Panc1 (cell line): ENCODE results near the gene METRN. TPM values are rescaled to one million over a fixed set of nuclear protein-coding genes. Genes with fewer than 3 reads are reported as not detected.
A peak's percentile ranks its signal among the peaks of the same experiment; 100 is the strongest.

Experiments
- ATAC-seq: fragments of 200-7000 bp; cut with Tn5 transposase; 2 replicates; pipeline ENCODE4 v1.9.1; 2020; ENCODE audit warnings: mild to moderate bottlenecking, moderate library complexity
- BruUV-seq: library from RNA; stranded (reverse); fragments of 400-500 nt; replicated peaks from 2 replicates; lab custom pipeline; 2021; lab: Mats Ljungman, UMichigan
- CTCF ChIA-PET: fragments of 300-600 bp; sonication (Branson Sonifier 250); formaldehyde crosslinking; loops from one replicate; lab custom pipeline; 2022; ENCODE audit warnings: antibody characterized with exemption; lab: Charles Lee
- POLR2A ChIA-PET: fragments of 300-600 bp; sonication (Branson Sonifier 250); formaldehyde crosslinking; loops from one replicate; lab custom pipeline; 2022; ENCODE audit warnings: antibody characterized with exemption; lab: Charles Lee
- DNase-seq: peaks from one replicate; pipeline ENCODE4 v3.0.0-alpha.2; 2010; ENCODE audit warnings: low read depth, low spot score
- H3K27ac ChIP-seq: 2 replicates; pipeline ENCODE4 v1.5.1; 2011; ENCODE audit warnings: mild to moderate bottlenecking, low read length, inconsistent platforms
- H3K27me3 ChIP-seq: fragments of 200-500 bp; sonication (Bioruptor generic); 2 replicates; pipeline ENCODE4 v1.6.0; 2014; ENCODE audit warnings: low read length, inconsistent platforms; ENCODE audit not compliant: control insufficient read depth, insufficient read depth
- H3K36me3 ChIP-seq: fragments of 200-500 bp; sonication (Bioruptor generic); 2 replicates; pipeline ENCODE4 v1.5.1; 2014; ENCODE audit warnings: inconsistent platforms, mild to moderate bottlenecking, low read length, moderate library complexity; ENCODE audit not compliant: control insufficient read depth, insufficient read depth
- H3K4me1 ChIP-seq: 2 replicates; pipeline ENCODE4 v1.5.1; 2011; ENCODE audit warnings: inconsistent platforms, mild to moderate bottlenecking, low read length, moderate library complexity; ENCODE audit not compliant: control insufficient read depth, insufficient read depth
- H3K4me3 ChIP-seq, 2 experiments: 2 replicates each; pipeline ENCODE4 v1.5.1; 2011 to 2012; ENCODE audit warnings: low read depth in 2 of 2, low read length in 2 of 2, mild to moderate bottlenecking in 2 of 2, inconsistent platforms in 1 of 2, moderate library complexity in 1 of 2
- H3K9me3 ChIP-seq: fragments of 200-500 bp; sonication (Bioruptor generic); 2 replicates; pipeline ENCODE4 v1.5.1; 2014; ENCODE audit warnings: low read depth, mild to moderate bottlenecking, inconsistent platforms, low read length, moderate library complexity; ENCODE audit not compliant: control insufficient read depth, insufficient read depth
- CTCF ChIP-seq: fragments of 450-650 bp; IDR thresholded peaks from 2 replicates; pipeline ENCODE4 v1.5.1; 2017; ENCODE audit warnings: mild to moderate bottlenecking
- POLR2AphosphoS5 ChIP-seq: IDR thresholded peaks from 2 replicates; pipeline ENCODE4 v1.6.1; 2012; ENCODE audit warnings: mild to moderate bottlenecking, low read depth, low read length, moderate library complexity
- SIN3A ChIP-seq: IDR thresholded peaks from 2 replicates; pipeline ENCODE4 v1.6.1; 2012; ENCODE audit warnings: low read depth, mild to moderate bottlenecking, low read length, moderate library complexity, borderline replicate concordance; ENCODE audit not compliant: insufficient read depth
- TCF7L2 ChIP-seq: IDR thresholded peaks from 2 replicates; pipeline ENCODE4 v1.6.1; 2011; ENCODE audit warnings: mild to moderate bottlenecking, low read depth, low read length, inconsistent platforms
- in situ Hi-C: cut with HindIII; loops from 2 replicates; pipeline ENCODE4 v1.10.0; 2016; ENCODE audit warnings: low sequenced_read_pairs, low pct_unique_long_range_greater_than_20kb
- intact Hi-C: fragments of 100-400 bp; cut with micrococcal nuclease; formaldehyde crosslinking; loops from one replicate; pipeline ENCODE4 v1.10.0; 2022; ENCODE audit not compliant: unreplicated experiment
- total RNA-seq: library from RNA; stranded (reverse); gene quantifications from one replicate; pipeline ENCODE4 v1.2.1, GENCODE V29; 2021; ENCODE audit not compliant: unreplicated experiment
- TF ChIP-seq, protein P1 (sequence below), 2 experiments: IDR thresholded peaks; 2 replicates each; pipeline ENCODE4 v1.6.1; 2011 to 2012; ENCODE audit warnings: low read depth in 2 of 2, control low read depth in 1 of 2, low read length in 1 of 2, mild to moderate bottlenecking in 1 of 2, moderate library complexity in 1 of 2; ENCODE audit not compliant: insufficient read depth in 1 of 2

METRN gene
- total RNA-seq, 1 experiment from 2014 or later: 407 TPM

DNA sequence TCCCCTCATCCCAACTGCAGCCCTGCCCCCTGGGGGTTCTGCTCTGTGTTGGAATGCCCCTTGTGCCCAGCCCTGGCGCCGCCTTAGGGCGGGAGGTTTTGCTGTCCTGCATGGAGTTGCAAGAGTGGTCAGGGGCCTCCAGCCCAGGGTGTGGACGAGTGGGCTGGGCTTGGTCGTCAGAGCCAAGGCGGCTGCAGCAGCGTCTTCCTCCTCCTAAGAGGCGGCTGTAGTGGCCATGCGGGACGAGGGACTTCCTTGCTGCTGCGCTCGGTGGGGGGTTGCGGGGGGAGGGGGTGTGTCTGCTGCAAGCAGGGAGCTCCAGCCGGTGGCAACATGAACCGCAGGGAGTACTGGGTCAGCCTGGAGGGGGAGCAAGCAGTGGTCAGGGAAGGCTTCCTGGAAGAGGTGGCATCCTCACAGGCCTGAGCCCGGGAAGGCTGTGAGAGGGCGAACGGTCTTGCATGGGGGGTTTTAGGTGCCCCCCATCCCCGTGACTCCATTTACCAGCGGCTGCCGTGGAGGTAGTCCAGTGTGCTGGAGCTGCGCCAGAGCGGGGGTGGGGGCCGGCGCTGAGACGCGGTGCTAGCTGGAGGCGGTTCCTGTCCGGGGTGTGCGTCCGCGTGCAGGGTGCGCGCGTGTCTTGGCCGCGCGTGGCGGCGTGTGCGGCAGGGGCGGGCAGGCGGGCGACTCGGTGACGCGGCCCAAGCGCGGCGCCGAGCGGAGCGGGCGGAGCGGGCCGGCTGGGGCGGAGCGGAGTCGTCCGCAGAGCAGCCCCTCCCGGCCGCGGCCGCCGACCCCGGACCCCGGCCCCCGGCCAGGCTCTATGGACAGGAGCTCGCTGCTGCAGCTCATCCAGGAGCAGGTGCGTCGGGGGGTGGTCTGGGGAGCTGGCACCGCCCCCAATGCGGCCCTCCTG lies 39.7 kb upstream of the METRN start, which contains the start of gene RHBDL1:
TSS of gene RHBDL1 (plus strand) at position 704 of the 916 bp plus-strand sequence. CDS start at position 824, 120 bp downstream.
- Histone ChIP-seq H3K4me1 (peaks cover 22% of the 10 kb centered on the region), H3K9me3 (no peaks in the 10 kb centered on the region), H3K27ac (peak within 1 kb of the TSS; percentile 62), H3K27me3 (no peaks in the 10 kb centered on the region), H3K36me3 (peaks cover 3% of the 10 kb centered on the region; the same call in 1 of the 2 replicates), H3K4me3 (peak within 1 kb of the TSS; percentile 39 to 51)
- ChIA-PET CTCF (no interaction called here), POLR2A (no interaction called here)
- peak; percentile 44 for ATAC-seq
- no peak for DNase-seq
- in situ Hi-C loops (no loop called here), intact Hi-C loops (no loop called here)
- BruUV-seq: no TSS peak
- 0 out of 2 replicates have a peak, but pooled peaks have one; percentile 43 for TF ChIP-seq SIN3A
- no peak for TF ChIP-seq TCF7L2
- peak; percentile 51 for TF ChIP-seq POLR2AphosphoS5

DNA sequence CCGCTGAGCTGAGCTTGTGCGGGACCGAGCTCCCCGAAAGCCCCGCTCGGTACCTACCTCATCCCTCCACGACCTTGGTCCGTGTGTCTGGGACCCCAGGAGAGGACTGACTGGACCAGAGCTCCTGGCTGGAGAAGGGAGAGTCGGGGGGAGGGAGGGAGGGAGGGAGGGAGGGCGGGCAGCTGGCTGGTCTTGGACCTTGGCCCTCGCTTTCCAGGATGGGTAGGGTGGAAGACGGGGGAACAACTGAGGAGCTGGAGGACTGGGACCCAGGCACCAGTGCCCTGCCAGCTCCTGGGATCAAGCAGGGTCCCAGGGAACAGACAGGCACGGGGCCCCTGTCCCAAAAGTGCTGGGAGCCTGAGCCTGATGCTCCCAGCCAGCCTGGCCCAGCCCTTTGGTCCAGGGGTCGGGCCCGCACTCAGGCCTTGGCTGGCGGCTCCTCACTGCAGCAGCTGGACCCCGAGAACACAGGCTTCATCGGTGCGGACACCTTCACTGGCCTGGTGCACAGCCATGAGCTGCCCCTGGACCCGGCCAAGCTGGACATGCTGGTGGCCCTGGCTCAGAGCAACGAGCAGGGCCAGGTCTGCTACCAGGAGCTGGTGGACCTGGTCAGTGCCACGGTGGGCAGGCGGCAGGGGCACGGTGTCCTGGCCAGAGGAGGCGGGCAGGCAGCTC lies 38.9 kb upstream of the METRN start:
- no peak for TF ChIP-seq TCF7L2
- no peak for TF ChIP-seq POLR2AphosphoS5
- TF ChIP-seq CTCF: no peak
- TF ChIP-seq SIN3A: no peak
- TF ChIP-seq, protein P1, sequence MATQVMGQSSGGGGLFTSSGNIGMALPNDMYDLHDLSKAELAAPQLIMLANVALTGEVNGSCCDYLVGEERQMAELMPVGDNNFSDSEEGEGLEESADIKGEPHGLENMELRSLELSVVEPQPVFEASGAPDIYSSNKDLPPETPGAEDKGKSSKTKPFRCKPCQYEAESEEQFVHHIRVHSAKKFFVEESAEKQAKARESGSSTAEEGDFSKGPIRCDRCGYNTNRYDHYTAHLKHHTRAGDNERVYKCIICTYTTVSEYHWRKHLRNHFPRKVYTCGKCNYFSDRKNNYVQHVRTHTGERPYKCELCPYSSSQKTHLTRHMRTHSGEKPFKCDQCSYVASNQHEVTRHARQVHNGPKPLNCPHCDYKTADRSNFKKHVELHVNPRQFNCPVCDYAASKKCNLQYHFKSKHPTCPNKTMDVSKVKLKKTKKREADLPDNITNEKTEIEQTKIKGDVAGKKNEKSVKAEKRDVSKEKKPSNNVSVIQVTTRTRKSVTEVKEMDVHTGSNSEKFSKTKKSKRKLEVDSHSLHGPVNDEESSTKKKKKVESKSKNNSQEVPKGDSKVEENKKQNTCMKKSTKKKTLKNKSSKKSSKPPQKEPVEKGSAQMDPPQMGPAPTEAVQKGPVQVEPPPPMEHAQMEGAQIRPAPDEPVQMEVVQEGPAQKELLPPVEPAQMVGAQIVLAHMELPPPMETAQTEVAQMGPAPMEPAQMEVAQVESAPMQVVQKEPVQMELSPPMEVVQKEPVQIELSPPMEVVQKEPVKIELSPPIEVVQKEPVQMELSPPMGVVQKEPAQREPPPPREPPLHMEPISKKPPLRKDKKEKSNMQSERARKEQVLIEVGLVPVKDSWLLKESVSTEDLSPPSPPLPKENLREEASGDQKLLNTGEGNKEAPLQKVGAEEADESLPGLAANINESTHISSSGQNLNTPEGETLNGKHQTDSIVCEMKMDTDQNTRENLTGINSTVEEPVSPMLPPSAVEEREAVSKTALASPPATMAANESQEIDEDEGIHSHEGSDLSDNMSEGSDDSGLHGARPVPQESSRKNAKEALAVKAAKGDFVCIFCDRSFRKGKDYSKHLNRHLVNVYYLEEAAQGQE (IDR thresholded peaks at IDR 0.05; ENCODE audit: insufficient read depth in 1 of 2, low read depth in 2 of 2, low read length in 1 of 2): no peak
- intact Hi-C loops (no loop called here), in situ Hi-C loops (no loop called here)
- CTCF ChIA-PET: no interaction called here
- Histone ChIP-seq H3K4me3 (peak overlapping the region; percentile 32 to 39; a peak in 3 of 4 replicates), H3K36me3 (peaks cover 3% of the 10 kb centered on the region; the same call in 1 of the 2 replicates), H3K27ac (no peak overlapping the region), H3K27me3 (no peaks in the 10 kb centered on the region), H3K9me3 (no peaks in the 10 kb centered on the region), H3K4me1 (peaks cover 22% of the 10 kb centered on the region)
- POLR2A ChIA-PET: interaction anchor here (1.0 kb wide), 1 partner anchor 87 kb away, joined by 3 read pairs; no protein-coding TSS in a partner anchor
- no TSS peak for BruUV-seq
- ATAC-seq (no peak), DNase-seq (no peak)
